ENCODE measurements around the gene RAB19.

The RAB19 gene

GRCh38 chr7:140403878-140404564 lies at the start of gene RAB19:
TSS of gene RAB19 (plus strand) at chr7:140404058. CDS start at chr7:140407647, 3,589 bp downstream.
- DNase-seq, result peak; percentile 42

DNA sequence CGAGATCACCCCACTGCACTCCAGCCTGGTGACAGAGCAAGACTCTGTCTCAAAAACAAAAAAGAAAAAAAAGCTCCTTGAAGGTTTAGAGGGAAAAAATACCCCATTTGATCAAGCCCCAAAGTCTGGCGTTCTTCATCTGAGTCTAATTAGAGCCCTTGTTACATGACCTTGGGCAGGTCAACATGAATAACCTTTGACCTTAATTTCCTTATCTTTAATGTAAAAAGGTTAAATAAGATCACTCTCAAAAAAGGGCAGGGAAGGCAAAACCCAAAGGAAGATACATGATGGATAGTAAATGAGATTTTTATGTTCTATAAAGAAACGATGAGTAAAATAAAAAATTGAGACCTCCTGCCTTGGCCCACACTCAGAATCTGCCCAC lies 45.8 kb upstream of the RAB19 start:
- no peak for DNase-seq

DNA sequence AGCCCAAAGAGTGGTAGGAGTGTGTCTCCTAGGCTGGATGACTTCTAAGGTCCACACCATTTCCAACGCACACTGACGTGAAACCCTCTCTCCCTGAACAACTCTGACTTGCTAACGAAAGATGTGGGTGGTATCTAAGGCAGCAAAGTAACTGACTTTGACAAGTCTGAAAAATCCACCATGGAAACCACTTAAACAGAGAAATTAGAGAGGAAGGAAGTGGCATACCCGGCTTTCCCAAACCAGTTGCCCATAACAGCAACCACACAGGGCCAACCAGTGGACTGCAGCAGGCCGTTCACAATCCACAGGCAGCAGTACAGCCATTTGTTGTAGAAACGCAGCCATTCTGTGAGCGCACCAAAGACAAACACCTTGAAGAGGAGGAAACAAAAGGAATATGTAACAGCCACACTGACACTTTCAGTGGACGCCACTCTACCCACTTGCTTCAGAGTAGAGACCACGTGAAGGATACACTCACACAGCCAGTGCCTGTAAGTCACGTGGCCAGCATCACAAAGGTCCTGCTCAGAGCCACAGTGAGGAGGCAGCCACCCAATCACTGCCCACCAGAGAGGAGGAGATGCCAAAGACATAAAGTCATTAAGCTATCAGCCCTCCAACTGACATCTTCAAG lies 45.3 kb upstream of the RAB19 start:
- peak; percentile 74 for DNase-seq

DNA sequence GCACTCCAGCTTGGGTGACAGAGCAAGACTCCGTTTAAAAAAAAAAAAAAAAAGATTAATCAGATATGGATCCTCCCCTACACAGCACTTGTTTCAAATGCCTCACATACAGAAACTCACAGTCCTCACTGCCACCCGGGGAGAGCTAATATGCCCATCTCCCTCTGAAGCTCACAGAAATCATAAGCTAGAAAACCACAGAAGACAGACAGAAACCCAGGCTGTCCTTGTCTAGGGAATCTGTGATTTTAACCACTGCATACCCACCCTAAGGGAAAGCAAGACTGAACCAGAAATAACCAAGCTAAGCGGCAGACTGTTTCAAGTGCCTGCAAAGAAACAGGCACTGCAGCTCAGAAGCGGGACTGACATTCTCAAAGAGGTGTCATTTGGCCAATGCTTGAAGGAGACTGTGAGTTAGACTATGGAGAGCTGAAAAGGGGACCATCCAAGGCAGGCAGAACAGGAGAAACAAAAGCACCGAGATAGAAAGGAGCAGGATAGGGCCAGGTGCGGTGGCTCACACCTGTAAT lies 43.1 kb upstream of the RAB19 start:
- no peak for DNase-seq

- DNase-seq, result peak; percentile 41
Observed at GRCh38 chr7:140364819-140365218, 39.0 kb upstream of the RAB19 start.

DNA sequence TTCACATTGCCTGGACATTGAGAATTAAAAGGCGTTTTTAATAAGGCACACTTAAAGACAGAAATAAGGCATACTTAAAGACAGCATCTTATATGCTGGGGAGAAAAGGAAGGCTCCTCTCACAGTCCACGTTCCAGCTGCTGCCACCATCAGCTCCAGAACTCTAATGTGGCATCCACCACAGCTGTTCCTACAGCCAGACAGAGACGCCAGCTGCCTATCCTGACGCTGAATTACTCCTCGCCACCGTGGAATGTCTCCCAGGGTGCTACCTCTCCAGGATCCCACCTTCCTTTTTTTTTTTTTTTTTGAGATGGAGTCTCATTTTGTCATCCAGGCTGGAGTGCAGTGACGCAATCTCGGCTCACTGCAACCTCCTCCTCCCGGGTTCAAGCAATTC lies 36.3 kb upstream of the RAB19 start:
- no peak for DNase-seq

DNA sequence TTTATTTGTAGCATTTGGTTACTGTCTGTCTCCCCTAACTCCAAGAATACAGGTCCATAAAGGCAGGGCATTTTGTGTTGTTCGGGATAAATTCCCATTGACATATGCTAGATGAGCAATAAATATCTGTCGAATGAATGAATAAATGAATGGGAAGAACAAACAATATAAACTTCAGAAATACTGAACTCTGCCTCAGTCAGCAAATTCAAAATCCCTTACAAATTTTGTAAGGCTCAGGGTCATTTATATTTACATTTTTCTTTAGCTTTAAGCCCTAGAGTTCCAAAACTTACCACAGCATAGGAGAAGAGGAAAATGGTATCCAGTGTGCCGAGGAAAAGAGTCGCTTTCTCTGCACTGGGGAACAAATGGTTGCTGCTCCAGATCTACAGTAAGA lies 34.6 kb upstream of the RAB19 start:
- DNase-seq, result no peak

- DNase-seq, result no peak
Observed at GRCh38 chr7:140375323-140375722, 28.5 kb upstream of the RAB19 start.

DNA sequence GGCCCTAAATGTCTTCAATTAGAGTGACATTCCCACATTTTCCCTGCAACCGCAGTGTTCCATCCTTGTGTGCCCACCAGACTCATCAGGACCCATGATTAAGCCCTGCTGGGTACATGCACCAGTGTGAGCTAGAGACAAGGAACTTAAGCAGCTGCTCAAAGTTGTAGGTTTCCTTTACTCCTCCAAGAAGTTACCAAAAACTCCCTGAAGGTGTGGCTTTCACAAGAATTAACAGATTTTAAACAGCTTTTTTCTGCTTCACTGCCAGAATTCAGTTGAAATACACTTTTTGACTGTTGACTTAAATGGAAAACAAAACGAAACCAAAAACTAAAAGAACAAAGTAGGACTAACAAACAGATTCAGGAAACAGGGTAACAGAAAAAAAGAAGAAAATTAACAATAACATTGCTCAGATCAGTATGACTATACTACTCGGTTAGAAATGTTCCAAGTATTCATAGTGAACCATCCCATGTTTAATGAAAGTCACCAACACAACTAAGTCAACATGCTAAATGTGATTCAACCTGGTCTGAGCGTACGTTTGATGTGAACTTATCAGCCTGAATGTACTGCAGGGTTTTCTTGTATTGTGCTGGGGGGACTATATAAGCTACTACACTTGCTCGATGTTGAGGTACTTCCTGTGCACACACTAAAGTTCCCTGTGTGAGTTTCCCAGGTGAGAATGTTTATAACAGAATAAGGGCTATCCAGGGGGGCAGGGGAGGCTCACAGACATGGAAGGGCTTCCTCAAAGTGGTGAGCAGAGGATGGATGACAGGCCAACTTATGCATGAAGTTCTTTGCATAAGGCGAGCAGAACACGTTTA lies 27.7 kb upstream of the RAB19 start:
- no peak for DNase-seq

DNA sequence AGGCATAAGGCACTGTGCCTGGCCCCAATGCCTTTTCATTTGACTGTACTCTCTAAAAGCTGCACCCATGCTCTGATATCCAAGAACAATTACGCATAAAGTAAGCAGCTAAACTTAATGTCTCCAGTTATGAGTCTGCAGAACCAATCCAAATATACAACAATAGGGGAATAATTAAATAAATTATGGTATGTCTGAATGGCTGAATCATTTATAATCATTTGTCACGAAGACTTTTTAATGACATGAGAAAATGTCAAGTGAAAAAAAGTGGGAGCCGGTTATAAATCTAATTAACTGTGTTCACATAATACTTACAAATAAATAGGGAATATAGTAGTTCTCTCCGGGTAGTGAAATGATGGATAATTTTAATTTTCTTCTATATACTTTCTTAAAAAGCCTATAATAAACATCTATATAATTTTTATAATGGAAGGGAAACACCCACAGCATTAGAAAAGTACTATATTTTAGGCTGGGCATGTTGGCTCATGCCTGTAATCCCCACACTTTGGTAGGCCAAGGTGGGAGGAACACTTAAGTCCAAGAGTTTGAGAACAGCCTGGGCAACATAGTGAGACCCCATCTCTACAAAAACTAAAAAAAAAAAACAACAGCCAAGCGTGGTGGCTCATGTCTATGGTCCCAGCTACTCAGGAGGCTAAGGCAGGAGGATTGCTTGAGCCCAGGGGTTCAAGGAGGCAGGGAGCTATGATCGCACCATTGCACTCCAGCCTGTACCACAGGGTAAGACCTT lies 19.7 kb upstream of the RAB19 start:
- DNase-seq, result no peak

GRCh38 chr7:140384894-140385545 lies 18.8 kb upstream of the RAB19 start:
- DNase-seq, result no peak

DNA sequence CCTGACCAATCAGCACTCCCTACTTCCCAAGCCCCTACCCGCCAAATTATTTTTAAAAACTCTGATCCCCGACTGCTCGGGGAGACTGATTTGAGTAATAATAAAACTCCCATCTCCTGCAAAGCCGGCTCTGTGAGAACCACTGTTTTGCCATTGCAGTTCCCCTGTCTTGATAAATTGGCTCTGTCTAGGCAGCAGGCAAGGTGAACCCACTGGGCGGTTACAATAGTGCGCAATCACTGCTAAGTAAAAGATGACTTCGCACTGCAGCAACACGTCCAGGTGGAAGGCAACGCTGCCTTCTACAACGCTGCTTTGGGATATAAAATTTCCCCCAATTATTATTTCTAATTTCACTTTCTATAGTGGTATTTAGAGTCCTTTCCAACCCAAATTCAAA lies 14.4 kb upstream of the RAB19 start:
- no peak for DNase-seq

- no peak for DNase-seq
Observed at GRCh38 chr7:140390034-140390433, 13.8 kb upstream of the RAB19 start.

DNA sequence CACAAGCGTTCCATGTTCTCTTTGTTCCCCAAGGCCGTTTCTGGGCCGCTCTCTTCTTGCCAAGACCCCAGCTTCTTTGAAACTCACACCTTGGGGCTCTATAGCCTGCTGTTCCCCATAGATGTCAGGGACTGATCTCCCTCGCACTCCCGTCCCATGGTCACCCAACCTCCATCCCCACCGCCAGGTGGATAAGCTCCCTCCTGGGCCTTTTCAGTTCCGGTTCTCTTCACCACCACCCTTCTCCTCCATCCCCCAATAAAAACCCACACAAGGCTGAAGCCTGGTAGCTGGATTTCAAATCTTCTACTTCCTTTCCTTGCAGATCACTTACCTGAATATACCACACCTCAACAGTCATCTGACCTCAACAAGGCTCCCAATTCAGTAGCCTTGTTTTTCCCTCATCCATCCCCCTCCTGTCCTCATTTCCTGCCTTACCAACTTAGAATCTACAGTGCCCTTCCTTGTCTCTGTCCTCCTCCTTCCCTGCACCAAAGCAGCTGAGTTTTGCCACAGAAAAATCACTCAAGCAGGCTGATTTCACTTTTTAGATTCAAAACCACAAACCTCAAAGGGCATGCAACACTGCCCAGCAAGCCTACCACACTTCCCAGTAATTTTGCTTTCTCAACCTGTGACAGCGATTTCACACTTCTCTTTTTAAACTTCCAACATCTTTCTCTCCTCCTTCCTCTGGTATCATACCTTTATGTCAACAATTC lies 13.2 kb upstream of the RAB19 start:
- DNase-seq, result no peak

- no peak for DNase-seq
Observed at GRCh38 chr7:140391634-140392033, 12.2 kb upstream of the RAB19 start.

- DNase-seq, result no peak
Observed at GRCh38 chr7:140393756-140394306, 10.0 kb upstream of the RAB19 start.

DNA sequence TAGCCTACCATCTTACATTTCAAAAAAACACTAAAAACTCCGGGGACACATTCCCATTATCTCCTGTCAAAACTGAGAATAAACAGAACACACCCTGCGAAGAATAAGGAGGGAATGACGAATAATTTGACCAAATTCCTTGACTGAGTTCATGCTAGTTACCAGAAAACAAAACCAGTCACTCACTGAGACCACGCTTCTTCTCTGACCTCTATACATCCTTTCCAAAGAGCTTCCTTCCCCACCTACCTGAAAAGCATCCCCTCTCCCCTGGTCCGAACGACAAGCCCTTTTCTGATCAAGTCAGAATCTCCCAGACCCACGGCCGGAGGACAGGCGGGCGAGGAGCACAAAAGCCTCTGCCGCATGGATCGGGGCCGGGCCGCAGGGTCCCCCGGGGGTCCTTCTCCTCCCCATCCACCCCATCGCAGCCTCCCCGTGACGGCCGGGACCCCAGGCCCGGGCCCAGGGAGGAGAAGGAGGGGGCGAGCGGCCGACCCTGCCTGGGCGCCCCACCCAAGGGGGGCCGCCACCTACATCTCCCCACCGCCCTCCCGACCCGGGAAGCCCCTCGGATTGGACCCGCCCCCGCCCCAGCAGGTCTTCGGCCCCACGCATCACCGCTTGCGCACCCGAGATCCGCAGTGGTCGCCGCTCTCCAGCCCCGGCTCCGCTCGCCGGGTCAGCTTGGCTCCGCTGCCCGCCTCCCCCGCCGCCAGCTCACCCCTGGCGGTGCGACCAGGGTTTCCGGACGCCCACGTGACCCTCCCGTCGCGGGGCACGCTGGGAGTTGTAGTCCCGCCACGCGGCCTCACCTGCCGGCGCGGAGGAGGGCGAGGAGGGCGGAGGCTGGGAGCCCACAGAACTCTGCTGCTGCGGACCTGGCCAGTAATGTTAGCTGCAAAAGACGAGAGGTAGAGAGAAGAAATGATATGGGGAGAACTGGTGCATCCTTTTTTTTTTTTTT lies 5.8 kb upstream of the RAB19 start, which contains the start of gene SLC37A3:
SLC37A3 (minus strand) TSS at position 747 of the 967 bp plus-strand sequence. CDS start 16,004 bp downstream, outside the sequence.
- peak; percentile 61 for DNase-seq

DNA sequence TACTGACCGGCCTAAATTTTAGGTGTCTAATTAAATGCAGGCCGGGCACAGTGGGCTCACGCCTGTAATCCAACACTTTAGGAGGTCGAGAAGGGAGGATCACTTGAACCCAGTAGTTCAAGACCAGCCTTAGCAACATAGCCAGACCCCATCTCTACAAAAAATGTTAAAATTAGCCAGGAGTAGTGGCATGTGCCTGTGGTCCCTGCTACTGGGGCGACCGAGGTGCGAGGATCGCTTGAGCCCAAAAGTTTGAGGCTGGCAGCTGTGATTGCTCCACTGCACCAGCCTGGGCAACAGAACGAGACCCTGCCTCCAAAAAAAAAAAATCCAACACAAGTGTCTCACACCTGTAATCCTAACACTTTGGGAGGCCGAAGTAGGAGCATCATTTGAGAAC lies 5.0 kb upstream of the RAB19 start:
- DNase-seq, result no peak

DNA sequence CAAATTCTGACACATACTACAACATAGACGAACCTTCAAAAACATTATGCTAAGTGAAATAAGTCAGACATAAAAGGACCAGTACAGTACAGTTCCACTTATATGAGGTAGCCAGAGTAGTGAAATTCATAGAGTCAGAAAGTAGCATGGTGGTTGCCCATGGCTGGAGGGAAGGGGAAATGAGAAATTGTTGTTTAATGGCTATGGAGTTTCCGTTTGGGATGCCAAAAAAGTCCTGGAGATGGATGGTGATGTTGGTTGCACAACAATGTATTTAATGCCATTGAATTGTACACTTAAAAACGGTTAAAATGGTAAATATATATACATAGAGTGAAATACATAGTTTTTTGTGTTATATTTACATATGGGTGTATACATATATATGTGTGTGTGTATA lies 3.5 kb upstream of the RAB19 start:
- DNase-seq, result no peak

All from DMS153 (cell line).